Activated T-cell treated with anti-CD3 and anti-CD28 coated beads, Interleukin-2, amount 50 U/mL, for 1 hour (primary cell): ENCODE measurements around the gene CNPY1.

Experiments used
- DNase-seq: peaks from one replicate; pipeline ENCODE4 v3.0.0-alpha.2; 2020

CNPY1 gene

DNA sequence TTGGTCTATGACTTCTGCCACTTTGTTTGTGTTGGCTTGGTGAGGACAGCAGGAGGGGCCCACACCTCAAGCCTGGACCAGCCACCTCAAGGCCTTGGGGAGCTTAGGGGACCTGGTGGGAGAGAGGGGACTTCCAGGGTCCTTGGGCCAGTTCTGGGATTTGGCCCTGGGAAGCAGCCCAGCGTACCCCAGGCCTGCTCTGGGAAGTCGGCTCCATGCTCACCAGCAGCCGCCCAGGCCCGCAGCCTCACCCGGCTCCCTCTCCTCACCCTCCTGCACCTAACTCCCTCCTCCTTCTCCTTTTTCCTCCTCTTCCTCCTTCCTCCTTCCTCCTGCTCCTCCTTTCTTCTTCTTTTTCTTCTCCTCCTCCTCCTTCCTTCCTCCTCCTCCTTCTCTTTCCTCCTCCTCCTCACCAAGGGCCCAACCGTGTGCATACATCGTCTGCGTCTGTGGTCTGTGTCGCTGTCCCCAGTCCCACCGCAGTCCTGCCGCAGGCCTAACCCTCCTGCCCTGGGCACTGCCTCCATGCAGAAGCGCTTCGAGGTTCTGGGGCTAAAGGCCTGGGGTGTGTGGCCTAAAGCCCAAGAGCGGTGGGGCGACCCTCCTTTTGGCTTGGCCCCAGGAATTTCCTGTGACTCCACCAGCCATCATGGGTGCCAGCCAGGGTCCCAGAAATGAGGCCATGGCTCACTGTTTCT is 83.1 kb downstream of the CNPY1 start:
- DNase-seq, result no peak

DNA sequence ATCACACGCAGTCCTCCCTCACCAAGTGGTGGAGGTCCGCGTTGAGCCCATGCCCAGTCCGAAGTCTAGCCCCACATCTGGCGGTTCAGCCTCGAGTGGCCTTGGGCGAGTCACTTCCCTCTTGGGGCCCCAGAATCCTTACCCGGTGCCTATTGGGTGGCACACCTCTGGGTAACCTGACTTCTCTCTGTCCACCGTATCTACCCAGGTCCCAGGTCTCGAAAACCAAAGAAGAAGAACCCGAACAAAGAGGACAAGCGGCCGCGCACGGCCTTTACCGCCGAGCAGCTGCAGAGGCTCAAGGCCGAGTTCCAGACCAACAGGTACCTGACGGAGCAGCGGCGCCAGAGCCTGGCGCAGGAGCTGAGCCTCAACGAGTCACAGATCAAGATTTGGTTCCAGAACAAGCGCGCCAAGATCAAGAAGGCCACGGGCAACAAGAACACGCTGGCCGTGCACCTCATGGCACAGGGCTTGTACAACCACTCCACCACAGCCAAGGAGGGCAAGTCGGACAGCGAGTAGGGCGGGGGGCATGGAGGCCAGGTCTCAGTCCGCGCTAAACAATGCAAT is 84.1 kb downstream of the CNPY1 start:
- DNase-seq, result no peak

DNA sequence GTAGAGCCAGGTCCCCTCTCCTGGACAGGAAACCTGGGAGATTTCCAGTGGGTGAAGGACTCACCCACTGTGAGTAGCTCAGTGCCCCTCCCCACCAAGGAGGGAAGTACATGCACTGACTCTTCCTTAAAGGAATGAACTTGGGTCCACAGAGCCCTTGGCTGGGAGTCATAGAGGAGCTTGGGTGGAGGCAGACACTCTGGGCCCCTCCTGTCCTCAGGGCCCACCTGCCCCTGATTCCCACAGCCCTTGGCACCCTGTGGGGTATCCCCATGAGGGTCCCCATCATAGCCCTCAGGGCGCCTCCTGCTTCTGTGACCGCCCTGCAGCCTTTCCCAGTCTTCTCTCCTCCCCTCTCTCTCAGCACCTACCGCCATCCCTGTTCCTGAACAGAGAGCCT is 84.7 kb downstream of the CNPY1 start:
- DNase-seq, result no peak

DNA sequence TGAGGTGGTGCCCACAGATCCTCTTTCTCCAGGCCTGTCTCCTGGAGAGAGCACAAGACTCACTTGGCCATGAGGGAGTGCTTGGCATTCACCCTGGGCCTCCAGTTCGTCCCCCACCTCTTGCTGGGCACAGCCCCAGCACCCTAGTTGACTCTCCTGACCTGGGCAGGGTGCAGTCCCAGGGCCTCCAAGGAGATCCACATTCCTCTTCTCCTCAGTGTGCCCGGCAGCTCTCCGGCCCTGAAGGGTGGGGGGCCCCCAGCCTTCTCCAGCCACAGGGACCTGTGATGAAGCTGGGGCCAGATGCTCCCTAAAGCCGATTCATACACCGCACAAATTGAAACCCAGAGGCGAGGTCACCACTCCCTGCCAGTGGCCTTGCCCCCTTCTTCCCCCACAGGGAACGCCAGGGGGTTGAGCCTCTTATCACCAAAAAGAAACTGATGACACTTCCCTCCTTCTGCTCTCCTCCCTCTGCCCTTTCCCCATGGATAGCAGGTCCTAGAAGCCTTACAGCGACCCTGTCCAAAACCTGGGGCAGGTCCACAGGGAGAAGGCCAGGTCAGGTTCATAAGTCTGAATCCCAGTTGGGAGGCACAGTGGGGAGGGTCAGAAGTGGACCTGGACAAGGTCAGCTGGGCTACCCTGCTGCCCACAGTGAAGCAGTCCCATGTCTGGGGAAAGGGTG is 85.3 kb downstream of the CNPY1 start:
- no peak for DNase-seq

DNA sequence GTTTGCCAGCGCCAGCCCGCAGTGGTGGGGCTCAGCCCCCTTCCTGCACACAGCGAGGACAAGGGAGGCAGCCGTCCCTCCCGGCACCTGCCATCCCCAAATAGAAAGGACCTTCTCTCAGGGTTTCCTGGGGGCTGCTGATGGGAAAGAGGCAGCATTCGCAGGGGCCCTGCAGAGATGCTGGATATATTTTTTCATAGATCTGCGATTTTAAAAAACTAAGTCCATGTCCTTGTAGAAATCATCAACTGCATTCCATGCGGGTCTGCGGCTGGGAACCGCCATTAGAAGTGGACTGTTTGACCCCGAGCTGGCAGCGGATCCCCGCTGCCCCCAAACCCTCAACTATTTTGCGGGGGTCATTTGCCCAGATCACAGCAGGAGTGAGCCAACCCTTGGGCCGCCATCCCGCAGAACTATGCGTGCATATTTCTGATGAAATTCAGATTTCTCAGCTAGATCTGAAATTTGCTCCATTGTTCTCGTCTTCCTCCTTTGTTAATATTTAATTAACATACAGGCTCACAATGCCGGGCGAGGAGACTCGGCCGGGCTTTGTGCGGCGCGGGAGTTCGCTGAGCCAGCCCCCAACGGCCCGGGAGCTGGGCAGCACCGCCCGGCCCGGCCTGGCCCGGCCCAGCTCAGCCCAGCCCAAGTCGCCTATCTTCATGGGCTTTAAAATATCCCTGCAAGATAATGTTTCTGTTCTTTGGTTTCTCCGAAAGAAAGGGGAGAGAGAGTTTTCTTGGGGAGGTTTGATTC is 86.5 kb downstream of the CNPY1 start:
- DNase-seq, result no peak

DNA sequence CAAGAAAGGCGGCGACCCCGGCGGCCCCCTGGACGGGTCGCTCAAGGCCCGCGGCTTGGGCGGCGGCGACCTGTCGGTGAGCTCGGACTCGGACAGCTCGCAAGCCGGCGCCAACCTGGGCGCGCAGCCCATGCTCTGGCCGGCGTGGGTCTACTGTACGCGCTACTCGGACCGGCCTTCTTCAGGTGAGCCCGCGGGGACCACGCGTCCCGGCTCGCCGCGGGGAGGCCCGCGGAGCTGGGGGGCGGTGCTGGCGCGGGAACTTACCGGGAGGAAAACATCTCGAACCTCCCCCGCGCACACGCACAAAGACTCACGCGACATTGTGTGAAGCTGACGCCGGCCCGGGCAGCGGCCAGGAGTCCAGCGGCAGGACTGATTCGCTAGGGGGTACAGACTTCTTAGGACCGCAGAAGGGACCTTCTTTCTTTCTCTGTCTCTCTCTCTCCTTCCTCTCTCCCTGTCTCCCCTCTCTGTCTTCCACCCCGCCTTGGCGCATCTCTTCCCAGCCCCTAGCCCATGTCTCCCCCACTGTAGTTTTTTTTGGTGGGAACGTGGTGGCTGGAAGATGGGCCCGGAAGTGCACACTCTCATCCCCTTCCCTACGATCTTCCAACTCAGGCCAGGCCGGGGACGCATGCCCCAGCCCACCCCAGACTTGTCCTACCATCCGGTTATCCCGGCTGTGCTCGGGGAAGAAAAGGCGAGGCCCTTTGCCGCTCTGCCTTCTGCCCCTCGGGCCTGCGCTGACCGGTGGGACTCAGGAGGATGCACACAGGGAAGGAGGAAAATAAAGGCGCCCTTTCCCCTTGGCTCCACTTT is 87.3 kb downstream of the CNPY1 start:
- DNase-seq, result no peak

DNA sequence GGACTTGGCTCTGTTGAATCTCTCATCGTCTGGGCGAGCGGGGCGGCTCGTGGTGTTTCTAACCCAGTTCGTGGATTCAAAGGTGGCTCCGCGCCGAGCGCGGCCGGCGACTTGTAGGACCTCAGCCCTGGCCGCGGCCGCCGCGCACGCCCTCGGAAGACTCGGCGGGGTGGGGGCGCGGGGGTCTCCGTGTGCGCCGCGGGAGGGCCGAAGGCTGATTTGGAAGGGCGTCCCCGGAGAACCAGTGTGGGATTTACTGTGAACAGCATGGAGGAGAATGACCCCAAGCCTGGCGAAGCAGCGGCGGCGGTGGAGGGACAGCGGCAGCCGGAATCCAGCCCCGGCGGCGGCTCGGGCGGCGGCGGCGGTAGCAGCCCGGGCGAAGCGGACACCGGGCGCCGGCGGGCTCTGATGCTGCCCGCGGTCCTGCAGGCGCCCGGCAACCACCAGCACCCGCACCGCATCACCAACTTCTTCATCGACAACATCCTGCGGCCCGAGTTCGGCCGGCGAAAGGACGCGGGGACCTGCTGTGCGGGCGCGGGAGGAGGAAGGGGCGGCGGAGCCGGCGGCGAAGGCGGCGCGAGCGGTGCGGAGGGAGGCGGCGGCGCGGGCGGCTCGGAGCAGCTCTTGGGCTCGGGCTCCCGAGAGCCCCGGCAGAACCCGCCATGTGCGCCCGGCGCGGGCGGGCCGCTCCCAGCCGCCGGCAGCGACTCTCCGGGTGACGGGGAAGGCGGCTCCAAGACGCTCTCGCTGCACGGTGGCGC is 88.1 kb downstream of the CNPY1 start, which contains the start of gene EN2:
Gene EN2 (plus strand): TSS at position 19 of the 767 bp plus-strand sequence. CDS start 249 bp downstream, at position 268.
- DNase-seq, result no peak

DNA sequence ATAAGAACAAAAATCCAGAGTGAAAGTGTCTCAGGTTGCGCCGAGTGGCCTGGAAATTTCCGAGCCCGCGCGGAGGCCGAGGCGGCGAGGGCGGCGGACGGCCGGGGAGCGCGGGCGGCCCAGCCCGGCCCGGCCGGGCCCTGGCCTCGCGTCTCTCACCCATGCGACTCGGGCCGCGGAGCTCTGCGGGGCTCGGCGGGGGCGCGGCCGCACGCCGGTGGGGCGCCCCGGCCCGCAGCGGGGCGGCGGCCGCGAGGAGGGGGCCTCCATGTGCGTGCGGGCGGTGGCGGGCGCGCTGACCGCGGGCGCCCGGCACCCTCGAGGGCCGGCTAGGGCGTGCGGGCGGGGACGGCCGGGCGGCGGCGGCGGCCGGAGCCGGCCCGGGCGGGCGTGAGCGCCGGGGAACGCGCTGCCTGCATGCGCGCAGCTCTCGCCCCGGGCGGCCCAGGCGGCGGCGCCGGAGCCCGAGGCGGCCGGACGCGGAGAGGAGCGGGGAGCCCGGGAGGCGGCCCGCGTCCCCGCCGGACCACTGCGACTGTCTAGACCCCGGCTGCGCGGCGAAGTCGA is 88.7 kb downstream of the CNPY1 start:
- DNase-seq, result no peak

DNA sequence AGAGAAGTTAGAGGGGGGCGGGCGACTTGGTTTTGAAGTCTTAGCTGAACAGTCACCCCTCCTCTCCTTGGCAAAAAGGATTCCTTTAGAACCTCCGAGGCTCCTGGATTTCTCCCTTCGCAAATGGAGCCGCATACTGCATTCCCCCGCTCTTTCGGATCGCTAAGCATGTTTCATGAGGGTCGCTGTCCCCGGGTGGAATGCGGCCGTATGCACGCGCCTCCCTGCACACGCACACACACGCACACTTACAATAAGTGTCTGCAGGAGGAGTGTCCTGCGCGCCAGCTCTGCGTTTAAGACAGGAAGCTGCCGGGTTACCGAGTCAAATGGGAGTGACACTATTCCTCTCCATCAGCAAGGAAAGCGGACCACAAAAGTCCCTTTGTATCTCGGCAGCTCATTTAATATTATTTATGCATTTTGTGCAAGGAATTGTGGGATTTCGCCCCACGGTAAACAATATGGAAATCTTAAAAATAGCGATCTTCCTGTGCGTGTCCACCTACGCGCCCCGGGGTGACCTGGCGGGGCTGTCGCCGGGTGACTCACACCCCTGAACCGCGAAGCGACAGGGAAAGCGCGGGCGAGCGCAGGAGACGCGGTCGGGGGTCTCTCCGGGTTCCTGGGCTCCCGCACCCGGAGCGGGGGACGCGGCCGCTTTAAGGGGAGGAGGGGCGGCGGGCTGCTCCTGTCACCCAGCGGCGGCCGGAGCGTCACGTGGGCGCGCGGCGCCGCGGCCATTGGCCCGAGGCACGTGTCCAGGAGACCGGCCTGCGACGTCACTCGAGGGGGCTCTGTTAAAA is 89.4 kb downstream of the CNPY1 start:
- no peak for DNase-seq

DNA sequence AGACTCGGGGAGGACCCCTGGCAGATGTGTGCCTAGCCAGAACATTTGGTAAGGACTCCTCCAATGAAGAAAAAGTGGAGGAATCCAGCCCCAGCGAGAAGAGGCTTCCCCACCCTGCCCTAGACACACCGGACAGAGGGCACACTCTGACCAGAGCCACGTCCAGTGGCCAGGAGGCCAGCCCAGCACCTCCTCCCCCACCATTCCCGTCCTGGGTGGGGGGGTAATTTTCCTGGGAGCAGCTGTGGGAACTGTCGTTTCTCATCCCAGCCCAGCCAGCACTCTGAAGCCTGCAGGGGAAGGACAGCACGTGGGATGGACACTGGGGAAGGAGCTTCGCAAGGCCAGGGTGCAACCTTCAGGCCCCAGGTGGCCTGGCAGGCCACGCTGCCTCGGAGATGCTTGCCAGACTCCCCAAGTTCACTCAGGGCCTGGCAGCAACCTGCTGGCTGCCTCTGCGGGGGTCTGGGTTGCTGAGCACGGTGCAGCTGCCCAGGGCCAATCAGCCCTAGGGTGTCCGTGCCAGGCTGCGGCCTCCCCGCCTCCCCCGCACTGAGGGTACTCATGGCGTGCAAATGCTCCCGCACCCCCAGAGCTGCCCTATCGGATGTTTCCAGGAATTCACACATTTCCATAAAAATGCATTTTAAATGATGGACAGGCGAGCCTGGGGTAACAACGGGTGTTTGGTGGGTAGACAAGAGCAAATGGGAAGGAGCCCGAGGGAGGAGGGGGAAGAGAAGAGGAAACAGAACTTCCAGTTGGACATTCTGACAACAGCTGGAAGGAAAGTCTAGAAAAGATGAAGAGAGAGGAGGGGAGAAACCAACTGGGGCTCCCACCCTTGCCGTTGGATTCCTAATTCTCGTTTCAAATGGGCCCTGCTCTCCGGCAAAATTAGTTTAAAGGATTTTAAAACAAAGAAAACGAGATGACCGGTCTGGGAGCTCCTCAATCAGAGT is 90.3 kb downstream of the CNPY1 start:
- DNase-seq, result no peak

DNA sequence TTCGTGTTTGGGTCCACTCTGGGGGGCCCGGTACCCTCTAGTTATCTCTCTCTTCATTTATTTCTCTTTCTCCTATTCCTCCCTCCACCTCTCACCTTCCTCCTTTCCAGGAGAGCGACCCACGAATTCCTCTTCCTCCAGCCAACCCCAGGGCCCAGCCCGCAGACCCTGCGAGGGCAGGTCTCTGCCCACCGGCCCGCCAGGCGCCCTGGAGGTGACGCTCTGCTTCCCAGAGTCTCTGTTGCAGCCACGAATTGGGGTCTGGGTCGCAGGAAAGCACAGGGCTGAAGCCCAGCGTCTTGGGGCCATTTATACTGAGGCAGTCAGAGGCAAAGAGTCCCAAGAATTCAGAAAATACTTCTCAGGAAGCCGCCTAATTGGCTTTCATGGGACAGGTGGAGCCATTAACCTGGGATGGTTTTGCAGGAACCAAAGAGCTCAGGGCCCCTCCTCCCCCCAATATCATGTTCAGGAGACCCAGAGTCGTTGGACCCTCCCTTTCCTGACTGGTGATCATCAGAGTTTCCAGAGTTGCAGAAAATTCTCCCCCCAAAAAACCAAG is 91.1 kb downstream of the CNPY1 start:
- no peak for DNase-seq

DNA sequence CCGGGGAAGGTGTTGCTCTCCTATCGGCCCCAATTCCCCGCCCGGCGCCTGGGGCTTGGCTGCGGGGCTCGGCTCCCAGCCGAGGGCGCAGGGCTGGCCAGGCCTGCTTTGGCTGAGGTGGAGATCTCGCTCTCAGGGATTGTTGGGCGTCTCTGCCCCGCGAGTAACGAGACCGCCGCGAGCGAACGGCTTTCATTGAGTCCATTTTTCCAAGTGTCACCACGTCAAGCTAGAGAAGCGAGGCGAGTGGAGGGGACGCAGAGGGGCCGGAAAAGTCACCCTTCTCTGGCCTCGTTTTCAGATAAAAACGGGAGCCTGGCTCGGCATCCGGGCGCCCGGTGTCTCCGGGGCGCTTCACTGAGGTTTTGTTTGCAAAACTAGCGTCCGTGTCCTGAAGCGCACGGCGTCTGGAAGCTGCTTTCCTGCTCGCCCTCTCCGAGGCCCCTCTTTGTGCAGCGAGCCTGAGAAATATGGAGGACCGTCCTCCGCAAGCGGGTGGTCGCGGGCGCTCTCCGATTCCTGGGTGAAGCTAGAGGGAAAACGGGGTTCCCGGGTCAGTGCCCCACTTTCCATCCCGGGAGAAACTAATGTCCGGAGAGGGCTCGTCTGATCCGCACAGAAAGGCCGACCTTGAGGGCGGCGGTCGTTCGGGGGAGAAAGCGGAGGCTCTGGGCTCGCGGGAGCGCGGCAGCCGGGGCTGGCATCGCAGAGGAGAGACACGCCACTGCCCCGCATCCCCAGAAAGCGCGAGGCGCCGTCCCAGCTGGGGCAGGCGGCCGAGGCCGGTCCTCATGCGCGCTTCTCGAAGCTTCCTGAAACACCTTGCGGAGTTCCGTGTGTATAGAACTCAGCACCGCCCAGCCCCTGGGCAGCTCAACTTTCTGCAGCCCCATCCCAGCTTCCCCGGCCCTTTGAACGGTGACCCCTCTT is 91.9 kb downstream of the CNPY1 start:
- no peak for DNase-seq

DNA sequence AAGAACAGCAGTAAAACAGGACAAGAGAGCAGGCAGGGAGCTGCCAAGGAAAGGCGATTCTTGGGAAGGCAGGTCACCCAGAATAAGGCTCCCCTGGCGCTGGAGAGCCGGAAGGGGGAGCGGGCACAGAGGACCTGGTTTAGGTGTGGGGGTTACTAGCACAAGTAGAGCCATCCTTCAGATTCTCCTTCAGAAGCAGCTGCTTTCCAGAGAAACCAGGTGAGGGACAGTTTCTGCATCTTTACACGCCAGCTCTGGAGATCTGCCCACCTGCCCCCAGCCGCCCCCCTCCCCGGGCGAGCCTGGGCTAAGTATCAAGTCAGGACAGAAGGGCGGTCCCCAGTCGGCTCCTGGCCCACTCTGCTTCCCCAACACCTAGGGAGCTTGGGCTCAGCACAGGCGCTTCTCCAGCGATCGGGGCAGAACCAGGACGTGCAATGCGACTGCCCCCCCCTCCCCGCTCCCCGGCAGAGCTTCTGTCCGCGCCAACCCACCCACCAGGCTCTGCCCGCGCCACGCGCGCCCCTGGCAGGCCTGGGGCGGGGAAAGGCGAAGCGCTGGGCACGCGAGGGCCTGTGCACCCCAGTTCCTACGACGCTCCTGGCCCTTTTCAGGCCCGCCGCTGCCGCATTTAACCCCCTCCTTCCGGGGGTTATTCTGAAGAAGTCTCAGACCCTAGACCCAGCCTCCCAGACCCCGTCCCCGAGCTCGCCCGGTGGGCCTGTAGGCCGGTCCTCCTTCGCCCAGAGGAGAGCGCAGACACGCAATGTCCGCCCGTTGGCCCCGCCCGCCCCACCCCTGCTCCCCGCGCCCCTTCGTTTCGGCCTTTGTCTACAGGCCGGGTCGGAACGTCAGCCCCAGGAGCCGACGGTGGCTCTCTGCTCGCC is 92.8 kb downstream of the CNPY1 start:
- no peak for DNase-seq

DNA sequence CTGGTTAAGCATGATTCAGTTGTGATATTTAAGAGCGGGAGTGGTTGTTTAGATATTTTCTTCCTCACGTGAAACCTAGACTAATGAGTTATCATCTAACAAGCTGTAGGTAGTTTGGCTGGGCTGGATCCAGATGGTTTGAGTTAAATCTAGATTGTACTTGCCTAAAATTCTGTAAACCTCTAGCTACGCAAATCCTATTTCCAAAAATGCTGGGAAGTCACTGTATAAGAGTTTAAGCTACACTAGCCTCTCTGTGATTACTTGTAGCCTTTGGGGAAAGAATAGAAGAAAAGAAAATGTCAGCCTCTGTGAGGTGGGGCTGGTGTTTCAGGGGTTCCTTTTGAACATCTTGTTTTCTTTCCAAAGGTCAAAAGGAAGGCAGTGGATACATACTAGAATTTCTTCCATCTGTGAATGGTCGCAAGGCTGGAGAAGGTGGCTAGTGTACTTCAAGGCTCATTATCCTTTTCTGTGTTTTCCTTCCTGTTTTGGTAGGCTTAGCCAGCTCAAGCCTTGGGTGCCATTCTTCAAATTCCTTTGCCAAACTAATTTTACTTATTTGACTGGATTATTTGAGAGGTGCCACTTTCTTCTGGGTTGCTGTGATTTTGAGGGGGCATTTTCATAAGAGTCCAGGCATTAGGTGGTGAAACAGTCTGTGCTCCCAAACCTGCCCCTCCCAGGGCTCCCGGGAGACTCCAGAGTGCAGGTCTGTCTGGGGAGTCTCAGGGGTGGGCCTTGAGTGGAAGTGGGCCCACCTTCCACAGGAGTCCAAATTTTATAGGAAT is 93.7 kb downstream of the CNPY1 start:
- DNase-seq, result no peak

DNA sequence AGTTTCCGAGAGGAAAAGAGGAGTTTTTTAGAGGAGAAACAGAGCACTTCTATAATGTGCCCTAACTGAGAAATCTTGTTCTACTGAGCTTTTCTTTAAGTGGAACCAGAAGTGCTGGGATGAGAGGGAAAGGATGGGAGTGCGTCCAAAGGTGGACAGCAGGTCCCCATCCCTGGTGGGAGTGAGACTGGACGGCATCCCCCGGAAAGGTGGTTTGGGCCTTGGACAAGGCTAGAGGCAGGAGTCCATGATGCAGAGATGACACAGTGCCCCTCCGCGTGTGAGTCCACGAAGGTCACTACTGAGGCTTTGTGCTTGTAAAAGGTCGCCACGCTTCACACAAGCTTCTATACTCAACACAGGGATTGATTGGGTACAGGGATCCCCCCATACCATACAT is 94.5 kb downstream of the CNPY1 start:
- DNase-seq, result no peak
